GM04503 (cell line): ENCODE results near the gene TSHB.

Experiments used
- DNase-seq: peaks from one replicate; pipeline ENCODE4 v3.0.0-alpha.2; 2012; ENCODE audit warnings: low read depth

The TSHB gene

GRCh38 chr1:115060501-115060900, 30.9 kb downstream of the TSHB start:
- DNase-seq: no peak

GRCh38 chr1:115062542-115063004, 32.9 kb downstream of the TSHB start:
- no peak for DNase-seq

GRCh38 chr1:115063228-115063901, 33.7 kb downstream of the TSHB start:
- no peak for DNase-seq

- DNase-seq: no peak
These were observed 34.8 kb downstream of the TSHB start for GRCh38 chr1:115064461-115064860.

GRCh38 chr1:115065021-115065420, 35.4 kb downstream of the TSHB start:
- DNase-seq: no peak

- DNase-seq: peak; percentile 31
These were observed 37.7 kb downstream of the TSHB start for GRCh38 chr1:115067161-115067859.

GRCh38 chr1:115068826-115069585, 39.4 kb downstream of the TSHB start:
- peak; percentile 46 for DNase-seq

GRCh38 chr1:115069659-115070308, 40.2 kb downstream of the TSHB start:
- no peak for DNase-seq

- no peak for DNase-seq
These were observed 41.5 kb downstream of the TSHB start for GRCh38 chr1:115071012-115071664.

GRCh38 chr1:115073298-115074087, 43.9 kb downstream of the TSHB start:
- no peak for DNase-seq

GRCh38 chr1:115074839-115075534, 45.4 kb downstream of the TSHB start:
- DNase-seq: no peak

- DNase-seq: peak; percentile 31
These were observed 46.8 kb downstream of the TSHB start for GRCh38 chr1:115076384-115076915.

- no peak for DNase-seq
These were observed 47.8 kb downstream of the TSHB start for GRCh38 chr1:115077286-115077983.

- DNase-seq: no peak
These were observed 48.3 kb downstream of the TSHB start for GRCh38 chr1:115077984-115078330.

- no peak for DNase-seq
These were observed 49.1 kb downstream of the TSHB start for GRCh38 chr1:115078708-115079107.

- no peak for DNase-seq
These were observed 53.3 kb downstream of the TSHB start for GRCh38 chr1:115082949-115083348.
